CD4-positive, alpha-beta T cell (primary cell): ENCODE results near the gene TUBB4B. TPM values are rescaled to one million over a fixed set of nuclear protein-coding genes. Genes with fewer than 3 reads are reported as not detected.

Experiments used
- ATAC-seq: fragments of 200-7000 bp; cut with Tn5 transposase; one replicate; pipeline ENCODE4 v1.10.0; 2022; ENCODE audit warnings: mild to moderate bottlenecking; ENCODE audit not compliant: poor library complexity
- CTCF ChIA-PET: fragments of 350-600 bp; sonication (Branson Sonifier 250); formaldehyde crosslinking; loops from one replicate; lab custom pipeline; 2021; ENCODE audit warnings: antibody characterized with exemption, inconsistent platforms; lab: Charles Lee
- POLR2A ChIA-PET: fragments of 350-600 bp; sonication (Branson Sonifier 250); formaldehyde crosslinking; loops from one replicate; lab custom pipeline; 2021; ENCODE audit warnings: antibody characterized with exemption, inconsistent platforms; lab: Charles Lee
- DNase-seq, 14 experiments: peaks; one replicate each; pipeline ENCODE4 v3.0.0-alpha.2; 2013 to 2020; ENCODE audit warnings: mixed read lengths in 2 of 14
- H3K27ac ChIP-seq, 2 donors: one replicate each; pipeline versions ENCODE4 v1.5.1 to v1.7.0; 2013; ENCODE audit warnings: low read length in 2 of 2, low read depth in 1 of 2, mild to moderate bottlenecking in 1 of 2
- H3K27me3 ChIP-seq, 2 experiments: 1 replicate in 1 of 2; 2 replicates in 1 of 2; pipeline versions ENCODE4 v1.6.1 to v1.7.0; 2013; ENCODE audit warnings: low read length in 2 of 2, control low read depth in 1 of 2, mild to moderate bottlenecking in 1 of 2, moderate library complexity in 1 of 2; ENCODE audit not compliant: insufficient read depth in 2 of 2, control insufficient read depth in 1 of 2
- H3K36me3 ChIP-seq: one replicate; pipeline ENCODE4 v1.6.1; 2013; ENCODE audit warnings: low read length, control low read depth; ENCODE audit not compliant: insufficient read depth
- H3K4me1 ChIP-seq: one replicate; pipeline ENCODE4 v1.6.1; 2013; ENCODE audit warnings: low read length, control low read depth; ENCODE audit not compliant: insufficient read depth
- H3K4me3 ChIP-seq: one replicate; pipeline ENCODE4 v1.5.1; 2013; ENCODE audit warnings: mild to moderate bottlenecking, low read length, moderate library complexity
- H3K9me3 ChIP-seq, 2 experiments: 1 replicate in 1 of 2; 2 replicates in 1 of 2; pipeline versions ENCODE4 v1.6.1 to v1.7.0; 2013; ENCODE audit warnings: low read length in 2 of 2, mild to moderate bottlenecking in 2 of 2, control low read depth in 1 of 2, moderate library complexity in 1 of 2; ENCODE audit not compliant: control insufficient read depth in 1 of 2, insufficient read depth in 1 of 2
- H3K27ac Mint-ChIP-seq: one replicate; pipeline ENCODE4 v1.8.0; 2020; ENCODE audit warnings: mixed read lengths
- H3K27me3 Mint-ChIP-seq: one replicate; pipeline ENCODE4 v1.8.0; 2021; ENCODE audit warnings: mixed read lengths
- H3K36me3 Mint-ChIP-seq: one replicate; pipeline ENCODE4 v1.8.0; 2021; ENCODE audit warnings: low read depth, mixed read lengths
- H3K4me1 Mint-ChIP-seq: one replicate; pipeline ENCODE4 v1.8.0; 2021; ENCODE audit warnings: low read depth, mixed read lengths
- H3K4me3 Mint-ChIP-seq: one replicate; pipeline ENCODE4 v1.8.0; 2020; ENCODE audit warnings: mild to moderate bottlenecking, mixed read lengths
- H3K9me3 Mint-ChIP-seq: one replicate; pipeline ENCODE4 v1.8.0; 2020; ENCODE audit warnings: mixed read lengths
- intact Hi-C, 2 experiments: fragments of 100-400 bp; cut with DNase I in 1 of 2; cut with micrococcal nuclease in 1 of 2; formaldehyde crosslinking; loops; one replicate each; pipeline versions ENCODE4 v1.15.1 to v1.9.0; 2023 to 2025; cut with DNase I, micrococcal nuclease
- total RNA-seq, 174 experiments: library from RNA in 2 of 174; stranded (reverse) in 2 of 174; gene quantifications; one replicate each; pipeline ENCODE4 v1.2.3 and lab custom pipeline; 2021 to 2026
- TF ChIP-seq, protein P1 (sequence below): fragments of 200-600 bp; IDR thresholded peaks from one replicate; pipeline ENCODE4 v1.8.0; 2022; ENCODE audit warnings: antibody characterized with exemption, mild to moderate bottlenecking

The TUBB4B gene
- total RNA-seq, 2 experiments from 2014 or later = 93.8 to 98.2 TPM

DNA sequence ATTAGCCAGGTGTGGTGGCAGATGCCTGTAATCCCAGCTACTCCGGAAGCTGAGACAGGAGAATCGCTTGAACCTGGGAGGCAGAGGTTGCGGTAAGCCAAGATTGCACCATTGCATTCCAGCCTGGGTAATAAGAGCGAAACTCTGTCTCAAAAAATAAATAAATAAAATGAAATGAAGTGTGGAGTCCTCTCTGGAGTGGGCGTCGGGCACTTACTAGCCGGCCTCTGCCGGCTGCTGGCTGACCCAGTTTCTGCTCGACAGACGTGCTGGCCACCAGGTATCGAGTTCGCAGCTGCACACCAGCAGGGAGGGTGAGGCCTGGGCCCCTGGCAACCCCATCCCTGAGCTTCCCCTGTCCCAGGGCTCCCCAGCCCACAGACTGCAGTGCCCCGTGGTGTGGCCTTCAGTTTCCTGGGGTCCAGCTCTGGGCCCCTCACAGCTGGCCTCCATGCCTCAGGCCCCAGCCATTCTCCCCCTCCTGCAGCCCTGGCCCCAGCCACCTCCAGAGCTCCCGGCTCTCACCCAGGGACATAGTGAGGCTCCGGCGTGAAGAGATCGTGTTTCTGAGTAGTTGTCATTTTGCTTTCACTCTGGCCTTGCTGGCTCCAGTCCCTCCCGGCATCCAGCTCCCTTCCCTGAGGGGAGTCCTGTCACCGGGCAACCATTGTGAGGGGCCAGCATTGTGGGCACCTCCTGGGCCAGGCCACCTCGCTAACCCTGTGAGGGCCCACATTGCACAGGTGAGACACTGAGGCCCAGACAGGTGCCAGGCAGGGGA lies 6.2 kb downstream of the TUBB4B start:
- ChIA-PET CTCF (no interaction called here), POLR2A (no interaction called here)
- intact Hi-C loops = no loop called here
- Histone ChIP-seq H3K27me3 (no peaks in the 10 kb centered on the region), H3K27ac (no peak overlapping the region), H3K36me3 (peaks cover 15% of the 10 kb centered on the region), H3K4me1 (peaks cover 13% of the 10 kb centered on the region), H3K9me3 (no peaks in the 10 kb centered on the region), H3K4me3 (no peak overlapping the region)
- peak in 1 of 14 experiments; percentile 4 for DNase-seq
- ATAC-seq = no peak
- H3K27ac Mint-ChIP-seq = no peak overlapping the region
- peak overlapping the region; percentile 15 for H3K4me3 Mint-ChIP-seq
- no peaks in the 10 kb centered on the region for H3K9me3 Mint-ChIP-seq
- H3K4me1 Mint-ChIP-seq = peaks cover 5% of the 10 kb centered on the region
- TF ChIP-seq, protein P1, sequence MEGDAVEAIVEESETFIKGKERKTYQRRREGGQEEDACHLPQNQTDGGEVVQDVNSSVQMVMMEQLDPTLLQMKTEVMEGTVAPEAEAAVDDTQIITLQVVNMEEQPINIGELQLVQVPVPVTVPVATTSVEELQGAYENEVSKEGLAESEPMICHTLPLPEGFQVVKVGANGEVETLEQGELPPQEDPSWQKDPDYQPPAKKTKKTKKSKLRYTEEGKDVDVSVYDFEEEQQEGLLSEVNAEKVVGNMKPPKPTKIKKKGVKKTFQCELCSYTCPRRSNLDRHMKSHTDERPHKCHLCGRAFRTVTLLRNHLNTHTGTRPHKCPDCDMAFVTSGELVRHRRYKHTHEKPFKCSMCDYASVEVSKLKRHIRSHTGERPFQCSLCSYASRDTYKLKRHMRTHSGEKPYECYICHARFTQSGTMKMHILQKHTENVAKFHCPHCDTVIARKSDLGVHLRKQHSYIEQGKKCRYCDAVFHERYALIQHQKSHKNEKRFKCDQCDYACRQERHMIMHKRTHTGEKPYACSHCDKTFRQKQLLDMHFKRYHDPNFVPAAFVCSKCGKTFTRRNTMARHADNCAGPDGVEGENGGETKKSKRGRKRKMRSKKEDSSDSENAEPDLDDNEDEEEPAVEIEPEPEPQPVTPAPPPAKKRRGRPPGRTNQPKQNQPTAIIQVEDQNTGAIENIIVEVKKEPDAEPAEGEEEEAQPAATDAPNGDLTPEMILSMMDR = no peak
- peaks cover 14% of the 10 kb centered on the region for H3K36me3 Mint-ChIP-seq
- H3K27me3 Mint-ChIP-seq = no peaks in the 10 kb centered on the region

DNA sequence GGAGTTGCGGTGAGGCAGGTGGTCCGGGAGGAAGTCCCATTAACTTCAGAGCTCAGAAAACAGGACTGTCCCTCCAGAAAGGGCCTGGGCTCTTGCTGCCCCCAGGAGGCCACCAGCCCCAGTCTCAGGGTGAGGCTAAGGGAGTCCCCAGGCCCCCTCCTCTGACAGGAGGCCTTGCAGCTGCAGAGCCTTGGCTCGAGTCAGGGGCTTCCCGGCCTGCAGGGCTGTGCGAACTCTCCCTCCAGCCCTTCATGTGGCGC lies 6.8 kb downstream of the TUBB4B start:
- Mint-ChIP-seq H3K4me3 (no peak overlapping the region), H3K27me3 (no peaks in the 10 kb centered on the region), H3K27ac (no peak overlapping the region), H3K36me3 (peaks cover 9% of the 10 kb centered on the region), H3K9me3 (no peaks in the 10 kb centered on the region), H3K4me1 (no peaks in the 10 kb centered on the region)
- no peak overlapping the region for H3K27ac ChIP-seq
- no peak overlapping the region for H3K4me3 ChIP-seq
- H3K9me3 ChIP-seq = no peaks in the 10 kb centered on the region
- ChIA-PET CTCF (no interaction called here), POLR2A (no interaction called here)
- ATAC-seq (no peak), DNase-seq (no peak)
- intact Hi-C loops = no loop called here
- TF ChIP-seq, protein P1 = no peak
- H3K27me3 ChIP-seq = no peaks in the 10 kb centered on the region
- peaks cover 10% of the 10 kb centered on the region for H3K36me3 ChIP-seq
- H3K4me1 ChIP-seq = peaks cover 7% of the 10 kb centered on the region

DNA sequence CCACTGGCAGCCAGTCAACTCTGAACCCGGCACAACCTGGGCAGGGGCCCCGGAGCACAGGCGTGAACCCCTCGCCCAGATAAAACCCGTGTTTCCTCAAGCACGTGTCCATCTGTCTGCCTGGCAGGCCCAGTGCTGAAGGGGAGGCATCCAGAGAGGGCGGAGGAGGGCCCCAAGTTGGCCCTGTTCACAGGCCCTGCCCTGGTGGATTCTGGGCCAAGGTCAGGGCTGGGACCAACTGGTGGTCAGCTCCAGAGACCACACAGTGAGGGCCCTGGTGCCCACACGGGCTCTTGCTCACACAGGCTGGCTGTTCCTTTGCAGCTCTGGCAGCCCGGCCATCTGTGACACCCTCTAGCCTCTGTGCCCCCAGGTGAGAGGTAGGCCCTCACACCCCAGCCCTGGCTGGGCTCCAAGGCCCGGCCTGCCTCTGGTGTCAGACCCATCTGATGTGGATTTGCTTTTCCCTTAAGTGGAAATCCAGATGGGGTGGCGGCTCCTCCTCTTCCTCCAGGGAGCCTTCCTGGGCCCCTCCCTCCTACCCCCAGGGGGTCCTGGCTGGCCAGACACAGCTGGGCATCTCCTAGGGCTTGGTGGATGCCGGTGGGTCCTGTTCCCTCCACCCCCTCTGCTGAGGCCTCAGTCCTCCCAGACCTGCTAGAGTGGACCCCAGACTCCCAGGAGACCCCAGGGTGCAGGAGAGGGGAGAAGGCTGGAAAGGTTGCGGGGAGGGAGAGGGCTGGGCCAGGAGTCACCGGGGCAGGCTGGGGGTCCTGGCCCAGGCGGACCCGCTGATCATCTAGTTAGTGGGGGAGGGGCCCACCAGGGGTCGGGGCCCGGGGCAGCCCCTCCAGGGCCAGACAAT lies 9.5 kb downstream of the TUBB4B start:
- TF ChIP-seq, protein P1 = no peak
- Mint-ChIP-seq H3K36me3 (no peaks in the 10 kb centered on the region), H3K4me3 (no peak overlapping the region), H3K27ac (no peak overlapping the region), H3K27me3 (no peaks in the 10 kb centered on the region), H3K4me1 (peaks cover 4% of the 10 kb centered on the region), H3K9me3 (no peaks in the 10 kb centered on the region)
- ChIA-PET POLR2A (interaction anchor here (0.8 kb wide), 1 partner anchor 10 kb away, joined by 3 read pairs; the partner anchor contains the start of gene TUBB4B), CTCF (interaction anchor here (1.0 kb wide), 1 partner anchor 14 kb away, joined by 3 read pairs; no protein-coding TSS in a partner anchor)
- intact Hi-C loops = no loop called here
- Histone ChIP-seq H3K36me3 (no peaks in the 10 kb centered on the region), H3K9me3 (no peaks in the 10 kb centered on the region), H3K27ac (no peak overlapping the region), H3K4me1 (peaks cover 10% of the 10 kb centered on the region), H3K27me3 (no peaks in the 10 kb centered on the region), H3K4me3 (no peak overlapping the region)
- peak in 2 of 14 experiments; percentile 4 to 23 for DNase-seq
- no peak for ATAC-seq
